Panc1 (cell line): ENCODE measurements around the gene C1orf146. TPM values are rescaled to one million over a fixed set of nuclear protein-coding genes. Genes with fewer than 3 reads are reported as not detected.

Source experiments
- ATAC-seq: fragments of 200-7000 bp; cut with Tn5 transposase; 2 replicates; pipeline ENCODE4 v1.9.1; 2020; ENCODE audit warnings: mild to moderate bottlenecking, moderate library complexity
- BruUV-seq: library from RNA; stranded (reverse); fragments of 400-500 nt; replicated peaks from 2 replicates; lab custom pipeline; 2021; lab: Mats Ljungman, UMichigan
- CTCF ChIA-PET: fragments of 300-600 bp; sonication (Branson Sonifier 250); formaldehyde crosslinking; loops from one replicate; lab custom pipeline; 2022; ENCODE audit warnings: antibody characterized with exemption; lab: Charles Lee
- POLR2A ChIA-PET: fragments of 300-600 bp; sonication (Branson Sonifier 250); formaldehyde crosslinking; loops from one replicate; lab custom pipeline; 2022; ENCODE audit warnings: antibody characterized with exemption; lab: Charles Lee
- DNase-seq: peaks from one replicate; pipeline ENCODE4 v3.0.0-alpha.2; 2010; ENCODE audit warnings: low read depth, low spot score
- H3K27ac ChIP-seq: 2 replicates; pipeline ENCODE4 v1.5.1; 2011; ENCODE audit warnings: mild to moderate bottlenecking, low read length, inconsistent platforms
- H3K27me3 ChIP-seq: fragments of 200-500 bp; sonication (Bioruptor generic); 2 replicates; pipeline ENCODE4 v1.6.0; 2014; ENCODE audit warnings: low read length, inconsistent platforms; ENCODE audit not compliant: control insufficient read depth, insufficient read depth
- H3K36me3 ChIP-seq: fragments of 200-500 bp; sonication (Bioruptor generic); 2 replicates; pipeline ENCODE4 v1.5.1; 2014; ENCODE audit warnings: inconsistent platforms, mild to moderate bottlenecking, low read length, moderate library complexity; ENCODE audit not compliant: control insufficient read depth, insufficient read depth
- H3K4me1 ChIP-seq: 2 replicates; pipeline ENCODE4 v1.5.1; 2011; ENCODE audit warnings: inconsistent platforms, mild to moderate bottlenecking, low read length, moderate library complexity; ENCODE audit not compliant: control insufficient read depth, insufficient read depth
- H3K4me3 ChIP-seq, 2 experiments: 2 replicates each; pipeline ENCODE4 v1.5.1; 2011 to 2012; ENCODE audit warnings: low read depth in 2 of 2, low read length in 2 of 2, mild to moderate bottlenecking in 2 of 2, inconsistent platforms in 1 of 2, moderate library complexity in 1 of 2
- H3K9me3 ChIP-seq: fragments of 200-500 bp; sonication (Bioruptor generic); 2 replicates; pipeline ENCODE4 v1.5.1; 2014; ENCODE audit warnings: low read depth, mild to moderate bottlenecking, inconsistent platforms, low read length, moderate library complexity; ENCODE audit not compliant: control insufficient read depth, insufficient read depth
- CTCF ChIP-seq: fragments of 450-650 bp; IDR thresholded peaks from 2 replicates; pipeline ENCODE4 v1.5.1; 2017; ENCODE audit warnings: mild to moderate bottlenecking
- POLR2AphosphoS5 ChIP-seq: IDR thresholded peaks from 2 replicates; pipeline ENCODE4 v1.6.1; 2012; ENCODE audit warnings: mild to moderate bottlenecking, low read depth, low read length, moderate library complexity
- REST ChIP-seq, 2 experiments: IDR thresholded peaks; 2 replicates each; pipeline ENCODE4 v1.6.1; 2011 to 2012; ENCODE audit warnings: low read depth in 2 of 2, control low read depth in 1 of 2, low read length in 1 of 2, mild to moderate bottlenecking in 1 of 2, moderate library complexity in 1 of 2; ENCODE audit not compliant: insufficient read depth in 1 of 2
- SIN3A ChIP-seq: IDR thresholded peaks from 2 replicates; pipeline ENCODE4 v1.6.1; 2012; ENCODE audit warnings: low read depth, mild to moderate bottlenecking, low read length, moderate library complexity, borderline replicate concordance; ENCODE audit not compliant: insufficient read depth
- TCF7L2 ChIP-seq: IDR thresholded peaks from 2 replicates; pipeline ENCODE4 v1.6.1; 2011; ENCODE audit warnings: mild to moderate bottlenecking, low read depth, low read length, inconsistent platforms
- in situ Hi-C: cut with HindIII; loops from 2 replicates; pipeline ENCODE4 v1.10.0; 2016; ENCODE audit warnings: low sequenced_read_pairs, low pct_unique_long_range_greater_than_20kb
- intact Hi-C: fragments of 100-400 bp; cut with micrococcal nuclease; formaldehyde crosslinking; loops from one replicate; pipeline ENCODE4 v1.10.0; 2022; ENCODE audit not compliant: unreplicated experiment
- total RNA-seq: library from RNA; stranded (reverse); gene quantifications from one replicate; pipeline ENCODE4 v1.2.1, GENCODE V29; 2021; ENCODE audit not compliant: unreplicated experiment

C1orf146 gene
- total RNA-seq, 1 experiment from 2014 or later, result not detected

- no peaks in the 10 kb centered on the region for H3K9me3 ChIP-seq
- intact Hi-C loops, result no loop called here
- no peaks in the 10 kb centered on the region for H3K27me3 ChIP-seq
- ATAC-seq, result no peak
- no peak overlapping the region for H3K27ac ChIP-seq
- no peaks in the 10 kb centered on the region for H3K4me1 ChIP-seq
- no peak overlapping the region for H3K4me3 ChIP-seq
- CTCF ChIA-PET, result no interaction called here
- POLR2A ChIA-PET, result no interaction called here
- in situ Hi-C loops, result no loop called here
- DNase-seq, result no peak
- BruUV-seq, result no TSS peak
- no peaks in the 10 kb centered on the region for H3K36me3 ChIP-seq
- TF ChIP-seq REST (IDR thresholded peaks at IDR 0.05; ENCODE audit: insufficient read depth in 1 of 2, low read depth in 2 of 2, low read length in 1 of 2) (no peak), TCF7L2 (no peak), SIN3A (no peak), POLR2AphosphoS5 (no peak), CTCF (no peak)
Observed at GRCh38 chr1:92203105-92203504, 14.6 kb upstream of the C1orf146 start.

GRCh38 chr1:92210701-92211100 is 7.0 kb upstream of the C1orf146 start:
- no peaks in the 10 kb centered on the region for H3K36me3 ChIP-seq
- BruUV-seq, result no TSS peak
- no peak overlapping the region for H3K27ac ChIP-seq
- TF ChIP-seq TCF7L2, result no peak
- no peak for TF ChIP-seq POLR2AphosphoS5
- H3K9me3 ChIP-seq, result no peaks in the 10 kb centered on the region
- intact Hi-C loops (no loop called here), in situ Hi-C loops (no loop called here)
- no peaks in the 10 kb centered on the region for H3K27me3 ChIP-seq
- no peak overlapping the region for H3K4me3 ChIP-seq
- no peak for ATAC-seq
- POLR2A ChIA-PET, result no interaction called here
- CTCF ChIA-PET, result no interaction called here
- DNase-seq, result no peak
- no peaks in the 10 kb centered on the region for H3K4me1 ChIP-seq

- no TSS peak for BruUV-seq
Observed at GRCh38 chr1:92211166-92211565, 6.5 kb upstream of the C1orf146 start.

More at GRCh38 chr1:92211166-92211565, 6.5 kb upstream of the C1orf146 start:
- in situ Hi-C loops (no loop called here), intact Hi-C loops (no loop called here)
- Histone ChIP-seq H3K36me3 (no peaks in the 10 kb centered on the region), H3K27me3 (no peaks in the 10 kb centered on the region), H3K4me1 (no peaks in the 10 kb centered on the region), H3K27ac (no peak overlapping the region), H3K9me3 (no peaks in the 10 kb centered on the region), H3K4me3 (no peak overlapping the region)
- no peak for TF ChIP-seq SIN3A
- no peak for TF ChIP-seq POLR2AphosphoS5
- ATAC-seq, result no peak
- ChIA-PET CTCF (no interaction called here), POLR2A (no interaction called here)
- no peak for DNase-seq
